ENCODE data around the gene PAQR7. TPM values are rescaled to one million over a fixed set of nuclear protein-coding genes. Genes with fewer than 3 reads are reported as not detected.

Gene PAQR7
- total RNA-seq, 1 donor from 2014 or later, result 15.1 TPM

DNA sequence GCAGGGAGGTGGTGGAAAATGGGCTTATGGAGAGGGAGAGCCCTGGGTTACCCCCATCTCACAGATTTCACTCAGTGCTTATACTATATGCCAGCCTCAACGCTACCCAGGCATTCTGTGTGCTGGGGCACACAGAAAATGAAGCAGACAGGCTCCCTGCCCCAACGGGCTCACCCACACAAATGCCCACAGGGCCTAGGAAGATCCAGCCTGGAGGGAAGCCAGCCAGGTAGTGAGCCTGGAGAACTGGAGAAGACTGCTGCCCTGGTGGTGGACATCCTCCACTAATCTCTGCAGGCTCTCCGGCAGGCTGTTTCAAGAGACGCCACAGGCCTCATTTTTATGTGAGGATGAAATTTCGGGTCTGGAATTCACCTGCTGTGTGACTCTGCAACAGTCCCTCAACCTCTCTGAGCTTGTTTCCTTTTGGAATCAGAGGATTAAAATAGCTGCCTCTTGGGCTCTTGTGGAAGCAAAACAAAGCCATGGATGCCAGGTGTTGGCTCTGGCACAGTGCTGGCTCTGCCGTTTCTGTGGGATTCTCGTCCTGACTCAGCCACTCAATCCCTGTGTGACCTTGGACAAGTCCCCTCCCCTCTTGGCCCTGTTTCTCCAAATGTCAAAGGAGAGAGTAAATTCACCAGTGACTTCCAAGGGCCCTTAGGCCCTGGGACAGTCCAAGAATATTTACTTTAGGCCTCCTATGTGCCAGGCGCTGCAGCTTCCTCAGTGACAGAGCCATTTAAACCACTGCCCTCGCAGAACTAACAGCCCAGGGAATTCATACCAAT lies 3.6 kb downstream of the PAQR7 start:
- H3K4me2 ChIP-seq (ENCODE audit: low read length), result no peak overlapping the region
- Mint-ChIP-seq H3K4me1 (ENCODE audit: low read depth, unreplicated experiment) (peaks cover 2% of the 10 kb centered on the region), H3K9me3 (ENCODE audit: unreplicated experiment) (no peaks in the 10 kb centered on the region), H3K36me3 (ENCODE audit: low read depth, unreplicated experiment) (peaks cover 1% of the 10 kb centered on the region), H3K4me3 (ENCODE audit: unreplicated experiment) (no peak overlapping the region), H3K27me3 (ENCODE audit: low read depth, unreplicated experiment) (no peaks in the 10 kb centered on the region), H3K27ac (ENCODE audit: unreplicated experiment) (no peak overlapping the region)
- no peak overlapping the region for H3K4me3 ChIP-seq (ENCODE audit: insufficient read depth, low read depth, low read length)
- H3K36me3 ChIP-seq (ENCODE audit: insufficient read depth, low read length), result no peaks in the 10 kb centered on the region
- no peak overlapping the region for H2AFZ ChIP-seq (ENCODE audit: low read depth, low read length)
- H3K9ac ChIP-seq (ENCODE audit: low read length), result no peak overlapping the region
- peaks cover 16% of the 10 kb centered on the region for H3K4me1 ChIP-seq (ENCODE audit: insufficient read depth, low read length)
- no peak overlapping the region for H3K27ac ChIP-seq (ENCODE audit: low read depth, low read length)
- H4K20me1 ChIP-seq (ENCODE audit: insufficient read depth, low read length), result peaks cover 16% of the 10 kb centered on the region
- DNase-seq (ENCODE audit: low read depth) (no peak), FAIRE-seq (no peak)
- TF ChIP-seq CTCF (IDR thresholded peaks at IDR 0.05; ENCODE audit: insufficient read depth, low read depth, low read length) (no peak), EZH2 (IDR thresholded peaks at IDR 0.05; ENCODE audit: insufficient read depth, low read length) (no peak)
- H3K27me3 ChIP-seq (ENCODE audit: insufficient read depth, low read length), result no peaks in the 10 kb centered on the region
- H3K9me3 ChIP-seq (ENCODE audit: insufficient read depth, low read depth, low read length), result no peaks in the 10 kb centered on the region
- peaks cover 29% of the 10 kb centered on the region for H3K79me2 ChIP-seq (ENCODE audit: insufficient read depth, low read length)

DNA sequence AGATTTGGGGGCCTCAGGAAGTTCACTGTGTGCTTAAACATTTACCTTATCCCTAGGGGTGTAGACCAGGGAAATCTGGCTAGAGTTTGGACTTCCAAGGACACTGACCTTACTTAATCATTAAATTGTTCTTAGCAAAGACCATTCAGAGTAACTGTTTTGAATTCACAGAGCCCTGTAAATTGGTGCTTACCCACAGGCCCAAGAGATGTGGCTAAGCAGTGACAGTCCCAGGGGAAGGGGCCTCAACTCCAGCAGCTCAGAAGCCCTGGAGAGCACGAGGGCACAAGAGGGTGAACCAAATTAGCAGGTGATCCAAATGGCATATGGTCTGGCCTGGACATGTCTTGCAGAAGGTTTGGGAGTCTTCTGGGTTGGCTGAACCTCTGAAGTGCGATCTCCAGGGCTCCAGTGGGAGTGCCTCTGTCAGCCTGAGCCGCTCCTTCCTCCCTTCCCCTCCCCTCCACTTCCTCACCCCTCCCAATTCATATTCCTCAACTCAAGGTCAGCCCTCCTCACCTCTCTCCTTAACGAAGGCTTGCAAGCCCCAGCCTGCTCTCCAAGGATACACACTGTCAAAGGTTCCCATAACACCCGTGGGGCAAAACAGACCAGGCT lies 4.3 kb downstream of the PAQR7 start:
- H3K4me3 Mint-ChIP-seq (ENCODE audit: unreplicated experiment), result no peak overlapping the region
- DNase-seq (ENCODE audit: low read depth) (no peak), FAIRE-seq (no peak)
- Histone ChIP-seq H3K27ac (ENCODE audit: low read depth, low read length) (no peak overlapping the region), H3K27me3 (ENCODE audit: insufficient read depth, low read length) (no peaks in the 10 kb centered on the region), H3K79me2 (ENCODE audit: insufficient read depth, low read length) (peaks cover 29% of the 10 kb centered on the region), H3K9me3 (ENCODE audit: insufficient read depth, low read depth, low read length) (no peaks in the 10 kb centered on the region), H3K4me3 (ENCODE audit: insufficient read depth, low read depth, low read length) (no peak overlapping the region), H3K4me1 (ENCODE audit: insufficient read depth, low read length) (peaks cover 16% of the 10 kb centered on the region), H3K36me3 (ENCODE audit: insufficient read depth, low read length) (no peaks in the 10 kb centered on the region), H3K9ac (ENCODE audit: low read length) (no peak overlapping the region), H4K20me1 (ENCODE audit: insufficient read depth, low read length) (peaks cover 19% of the 10 kb centered on the region), H3K4me2 (ENCODE audit: low read length) (no peak overlapping the region), H2AFZ (ENCODE audit: low read depth, low read length) (no peak overlapping the region)
- no peaks in the 10 kb centered on the region for H3K27me3 Mint-ChIP-seq (ENCODE audit: low read depth, unreplicated experiment)
- H3K4me1 Mint-ChIP-seq (ENCODE audit: low read depth, unreplicated experiment), result peaks cover 2% of the 10 kb centered on the region
- no peak overlapping the region for H3K27ac Mint-ChIP-seq (ENCODE audit: unreplicated experiment)
- no peaks in the 10 kb centered on the region for H3K9me3 Mint-ChIP-seq (ENCODE audit: unreplicated experiment)
- H3K36me3 Mint-ChIP-seq (ENCODE audit: low read depth, unreplicated experiment), result peaks cover 1% of the 10 kb centered on the region
- no peak for TF ChIP-seq EZH2 (IDR thresholded peaks at IDR 0.05; ENCODE audit: insufficient read depth, low read length)
- TF ChIP-seq CTCF (IDR thresholded peaks at IDR 0.05; ENCODE audit: insufficient read depth, low read depth, low read length), result no peak

DNA sequence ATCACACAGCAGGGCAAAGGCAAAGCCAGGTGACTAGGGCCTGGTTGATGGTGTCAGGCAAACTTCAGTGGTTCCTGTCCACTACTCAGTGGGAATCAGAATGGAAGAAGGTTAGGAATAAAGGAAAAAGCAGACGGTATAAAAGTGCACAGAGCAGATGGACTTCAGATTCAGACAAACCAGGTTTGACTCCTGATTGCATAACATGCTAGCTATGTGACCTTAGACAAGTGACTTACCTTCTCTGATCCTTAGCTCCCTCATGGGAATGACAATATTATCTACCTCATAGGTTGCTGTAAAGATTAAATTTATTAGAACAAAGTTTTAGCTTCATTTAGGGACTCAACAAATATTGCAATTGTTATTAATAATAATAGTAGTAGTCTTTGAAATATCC lies 4.9 kb downstream of the PAQR7 start:
- Histone ChIP-seq H3K4me3 (ENCODE audit: insufficient read depth, low read depth, low read length) (no peak overlapping the region), H3K79me2 (ENCODE audit: insufficient read depth, low read length) (peaks cover 29% of the 10 kb centered on the region), H3K9ac (ENCODE audit: low read length) (no peak overlapping the region), H3K4me2 (ENCODE audit: low read length) (no peak overlapping the region), H3K9me3 (ENCODE audit: insufficient read depth, low read depth, low read length) (no peaks in the 10 kb centered on the region), H3K4me1 (ENCODE audit: insufficient read depth, low read length) (peaks cover 11% of the 10 kb centered on the region), H3K27ac (ENCODE audit: low read depth, low read length) (no peak overlapping the region), H4K20me1 (ENCODE audit: insufficient read depth, low read length) (peaks cover 22% of the 10 kb centered on the region), H3K36me3 (ENCODE audit: insufficient read depth, low read length) (no peaks in the 10 kb centered on the region), H3K27me3 (ENCODE audit: insufficient read depth, low read length) (no peaks in the 10 kb centered on the region), H2AFZ (ENCODE audit: low read depth, low read length) (no peak overlapping the region)
- peaks cover 2% of the 10 kb centered on the region for H3K4me1 Mint-ChIP-seq (ENCODE audit: low read depth, unreplicated experiment)
- H3K27ac Mint-ChIP-seq (ENCODE audit: unreplicated experiment), result no peak overlapping the region
- TF ChIP-seq CTCF (IDR thresholded peaks at IDR 0.05; ENCODE audit: insufficient read depth, low read depth, low read length) (no peak), EZH2 (IDR thresholded peaks at IDR 0.05; ENCODE audit: insufficient read depth, low read length) (no peak)
- no peak overlapping the region for H3K4me3 Mint-ChIP-seq (ENCODE audit: unreplicated experiment)
- FAIRE-seq (no peak), DNase-seq (ENCODE audit: low read depth) (no peak)
- H3K36me3 Mint-ChIP-seq (ENCODE audit: low read depth, unreplicated experiment), result peaks cover 4% of the 10 kb centered on the region
- no peaks in the 10 kb centered on the region for H3K27me3 Mint-ChIP-seq (ENCODE audit: low read depth, unreplicated experiment)
- no peaks in the 10 kb centered on the region for H3K9me3 Mint-ChIP-seq (ENCODE audit: unreplicated experiment)

Data from astrocyte (in vitro differentiated cells and primary cell).